Measurements from ENCODE around the gene CD68.

- TF ChIP-seq CTCF (conservative IDR thresholded peaks at IDR 0.05; ENCODE audit: low read length) (no peak), EZH2phosphoT487 (IDR thresholded peaks at IDR 0.05; ENCODE audit: borderline replicate concordance, low read depth, low read length) (no peak)
Observed at GRCh38 chr17:7572588-7573323, 6.7 kb upstream of the CD68 start.

Measured in OCI-LY7 (cell line).